HG02571 (cell line): ENCODE results near the gene EGLN3.
"Not testable (repeated sequence)": the region's sequence is repeated elsewhere in the genome, so short reads cannot be mapped to it uniquely, and the experiment has no call there.

ENCODE experiments used
- ATAC-seq: cut with Tn5 transposase; IDR thresholded peaks from one replicate; pipeline ENCODE4 v1.9.1; 2021; ENCODE audit warnings: mild to moderate bottlenecking, moderate library complexity; ENCODE audit not compliant: unreplicated experiment

EGLN3 gene

GRCh38 chr14:33950320-33951182 is at the start of gene EGLN3:
TSS of gene EGLN3 (minus strand) at chr14:33951074. CDS start at chr14:33950752, 322 bp downstream.
- ATAC-seq, result peak; percentile 86

GRCh38 chr14:34000396-34000795 is 49.5 kb upstream of the EGLN3 start:
- ATAC-seq, result no peak

- ATAC-seq, result no peak
Measured at GRCh38 chr14:33999771-34000291, 49.0 kb upstream of the EGLN3 start.

- ATAC-seq, result no peak
Measured at GRCh38 chr14:33997611-33998010, 46.7 kb upstream of the EGLN3 start.

GRCh38 chr14:33996462-33996861 is 45.6 kb upstream of the EGLN3 start:
- ATAC-seq, result no peak

GRCh38 chr14:33993246-33993645 is 42.4 kb upstream of the EGLN3 start:
- no peak for ATAC-seq

GRCh38 chr14:33992274-33993007 is 41.6 kb upstream of the EGLN3 start:
- no peak for ATAC-seq

GRCh38 chr14:33990790-33991189 is 39.9 kb upstream of the EGLN3 start:
- ATAC-seq, result no peak

GRCh38 chr14:33987565-33988080 is 36.7 kb upstream of the EGLN3 start:
- no peak for ATAC-seq

- no peak for ATAC-seq
Measured at GRCh38 chr14:33986804-33987203, 35.9 kb upstream of the EGLN3 start.

GRCh38 chr14:33985242-33985641 is 34.4 kb upstream of the EGLN3 start:
- no peak for ATAC-seq

- ATAC-seq, result no peak
Measured at GRCh38 chr14:33979613-33980276, 28.9 kb upstream of the EGLN3 start.

GRCh38 chr14:33978892-33979612 is 28.2 kb upstream of the EGLN3 start:
- ATAC-seq, result no peak

GRCh38 chr14:33972583-33973081 is 21.8 kb upstream of the EGLN3 start:
- peak; percentile 77 for ATAC-seq

- ATAC-seq, result not testable (repeated sequence)
Measured at GRCh38 chr14:33969846-33970245, 19.0 kb upstream of the EGLN3 start.

GRCh38 chr14:33968722-33969121 is 17.8 kb upstream of the EGLN3 start:
- no peak for ATAC-seq

GRCh38 chr14:33967138-33967537 is 16.3 kb upstream of the EGLN3 start:
- ATAC-seq, result no peak

GRCh38 chr14:33966276-33966675 is 15.4 kb upstream of the EGLN3 start:
- ATAC-seq, result no peak

- ATAC-seq, result no peak
Measured at GRCh38 chr14:33964599-33965317, 13.9 kb upstream of the EGLN3 start.

- no peak for ATAC-seq
Measured at GRCh38 chr14:33963892-33964291, 13.0 kb upstream of the EGLN3 start.
